Activated naive CD4-positive, alpha-beta T cell treated with Interleukin-2 at 50 U/mL for 16 hours (primary cell): ENCODE data around the gene DNAAF1.

Experiments
- DNase-seq: peaks from one replicate; pipeline ENCODE4 v3.0.0-alpha.2; 2020

DNAAF1 gene

GRCh38 chr16:84161801-84162200, 16.7 kb downstream of the DNAAF1 start:
- no peak for DNase-seq

GRCh38 chr16:84165746-84166145, 20.6 kb downstream of the DNAAF1 start:
- DNase-seq: no peak

- peak; percentile 44 for DNase-seq
Measured at GRCh38 chr16:84166796-84167695, 21.9 kb downstream of the DNAAF1 start.

- no peak for DNase-seq
Measured at GRCh38 chr16:84169765-84170310, 24.7 kb downstream of the DNAAF1 start.

- DNase-seq: no peak
Measured at GRCh38 chr16:84174396-84174795, 29.3 kb downstream of the DNAAF1 start.

GRCh38 chr16:84175350-84176081, 30.4 kb downstream of the DNAAF1 start:
- peak; percentile 58 for DNase-seq

- DNase-seq: no peak
Measured at GRCh38 chr16:84176192-84177053, 31.3 kb downstream of the DNAAF1 start.

GRCh38 chr16:84177741-84178073, 32.6 kb downstream of the DNAAF1 start:
- DNase-seq: no peak

GRCh38 chr16:84178146-84178765, 33.1 kb downstream of the DNAAF1 start:
- DNase-seq: no peak

- no peak for DNase-seq
Measured at GRCh38 chr16:84178892-84179611, 33.9 kb downstream of the DNAAF1 start.

GRCh38 chr16:84179612-84180320, 34.7 kb downstream of the DNAAF1 start:
- no peak for DNase-seq

- no peak for DNase-seq
Measured at GRCh38 chr16:84180519-84181140, 35.5 kb downstream of the DNAAF1 start.

GRCh38 chr16:84181144-84181915, 36.2 kb downstream of the DNAAF1 start:
- DNase-seq: no peak

GRCh38 chr16:84182104-84182503, 37.0 kb downstream of the DNAAF1 start:
- DNase-seq: no peak

GRCh38 chr16:84182680-84183571, 37.8 kb downstream of the DNAAF1 start:
- DNase-seq: no peak

- DNase-seq: no peak
Measured at GRCh38 chr16:84183572-84183875, 38.4 kb downstream of the DNAAF1 start.

- DNase-seq: no peak
Measured at GRCh38 chr16:84183911-84184591, 38.9 kb downstream of the DNAAF1 start.

GRCh38 chr16:84184775-84185174, 39.7 kb downstream of the DNAAF1 start:
- DNase-seq: no peak
